Tibial artery (tissue), 4 donors: Measurements from ENCODE around the gene PURA.

Experiments used
- DNase-seq, 2 donors: peaks; one replicate each; pipeline ENCODE4 v3.0.0-alpha.2; 2019
- H3K27ac ChIP-seq, 2 donors: fragments of 200-600 bp; sonication (generic) in 1 of 2; 1 replicate in 1 of 2; 2 replicates in 1 of 2; pipeline ENCODE4 v1.5.1; 2018 to 2019; ENCODE audit warnings: mild to moderate bottlenecking in 1 of 2
- H3K27me3 ChIP-seq, 2 donors: fragments of 200-600 bp; sonication (generic) in 1 of 2; one replicate each; pipeline versions ENCODE4 v1.5.1 to v1.6.0; 2016 to 2019
- H3K36me3 ChIP-seq, 3 donors: fragments of 200-600 bp; sonication (generic) in 2 of 3; one replicate each; pipeline ENCODE4 v1.5.1; 2016 to 2019; ENCODE audit warnings: mild to moderate bottlenecking in 2 of 3
- H3K4me1 ChIP-seq, 4 donors: fragments of 200-600 bp; sonication (generic) in 2 of 4; 1 replicate in 3 of 4; 2 replicates in 1 of 4; pipeline ENCODE4 v1.5.1; 2016 to 2019
- H3K4me3 ChIP-seq, 2 donors: fragments of 200-600 bp; sonication (generic) in 1 of 2; 1 replicate in 1 of 2; 2 replicates in 1 of 2; pipeline ENCODE4 v1.5.1; 2018 to 2019; ENCODE audit warnings: mild to moderate bottlenecking in 2 of 2
- H3K9me3 ChIP-seq, 3 donors: fragments of 200-600 bp; sonication (generic) in 1 of 3; one replicate each; pipeline ENCODE4 v1.5.1; 2016 to 2019
- intact Hi-C: fragments of 100-400 bp; cut with DNase I; formaldehyde crosslinking; loops from one replicate; pipeline ENCODE4 v1.15.0; 2023; ENCODE audit warnings: low total_unique reads
- TF ChIP-seq, protein P1 (sequence below), 2 experiments: fragments of 200-600 bp in 1 of 2; fragments of 450-650 bp in 1 of 2; IDR thresholded peaks; one replicate each; pipeline ENCODE4 v1.5.1; 2017 to 2019; ENCODE audit warnings: antibody characterized with exemption in 2 of 2, mild to moderate bottlenecking in 1 of 2, moderate library complexity in 1 of 2

Gene PURA

DNA sequence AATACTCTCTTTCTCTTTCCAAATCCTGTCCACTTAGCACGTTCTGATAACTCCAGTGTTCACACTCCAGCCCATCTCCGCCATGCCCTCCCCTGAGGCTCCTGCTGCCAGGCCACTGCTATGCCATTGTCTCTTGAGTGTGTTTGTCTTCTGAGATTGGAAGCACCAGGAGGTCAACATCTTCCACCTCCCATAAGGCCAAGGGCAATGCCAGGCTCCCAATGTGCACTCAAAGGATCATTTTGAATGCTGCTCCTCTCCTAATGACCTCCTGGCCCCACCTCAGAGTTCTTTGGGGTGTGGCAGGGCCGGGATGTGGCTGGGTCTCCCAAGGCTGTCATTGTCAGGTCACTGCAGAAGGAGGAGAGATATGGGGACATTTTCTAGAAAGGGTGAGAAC is 31.3 kb downstream of the PURA start:
- H3K4me3 ChIP-seq: peak overlapping the region in 1 of 2 donors; percentile 40
- TF ChIP-seq, protein P1, sequence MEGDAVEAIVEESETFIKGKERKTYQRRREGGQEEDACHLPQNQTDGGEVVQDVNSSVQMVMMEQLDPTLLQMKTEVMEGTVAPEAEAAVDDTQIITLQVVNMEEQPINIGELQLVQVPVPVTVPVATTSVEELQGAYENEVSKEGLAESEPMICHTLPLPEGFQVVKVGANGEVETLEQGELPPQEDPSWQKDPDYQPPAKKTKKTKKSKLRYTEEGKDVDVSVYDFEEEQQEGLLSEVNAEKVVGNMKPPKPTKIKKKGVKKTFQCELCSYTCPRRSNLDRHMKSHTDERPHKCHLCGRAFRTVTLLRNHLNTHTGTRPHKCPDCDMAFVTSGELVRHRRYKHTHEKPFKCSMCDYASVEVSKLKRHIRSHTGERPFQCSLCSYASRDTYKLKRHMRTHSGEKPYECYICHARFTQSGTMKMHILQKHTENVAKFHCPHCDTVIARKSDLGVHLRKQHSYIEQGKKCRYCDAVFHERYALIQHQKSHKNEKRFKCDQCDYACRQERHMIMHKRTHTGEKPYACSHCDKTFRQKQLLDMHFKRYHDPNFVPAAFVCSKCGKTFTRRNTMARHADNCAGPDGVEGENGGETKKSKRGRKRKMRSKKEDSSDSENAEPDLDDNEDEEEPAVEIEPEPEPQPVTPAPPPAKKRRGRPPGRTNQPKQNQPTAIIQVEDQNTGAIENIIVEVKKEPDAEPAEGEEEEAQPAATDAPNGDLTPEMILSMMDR (IDR thresholded peaks at IDR 0.05): no peak
- H3K27ac ChIP-seq: no peak overlapping the region
- H3K36me3 ChIP-seq: no peaks in the 10 kb centered on the region
- H3K9me3 ChIP-seq: no peaks in the 10 kb centered on the region
- H3K27me3 ChIP-seq: no peaks in the 10 kb centered on the region
- intact Hi-C loops: no loop called here
- H3K4me1 ChIP-seq: peaks cover 0 to 38% (median 26%) of the 10 kb centered on the region in 4 donors
- no peak for DNase-seq

DNA sequence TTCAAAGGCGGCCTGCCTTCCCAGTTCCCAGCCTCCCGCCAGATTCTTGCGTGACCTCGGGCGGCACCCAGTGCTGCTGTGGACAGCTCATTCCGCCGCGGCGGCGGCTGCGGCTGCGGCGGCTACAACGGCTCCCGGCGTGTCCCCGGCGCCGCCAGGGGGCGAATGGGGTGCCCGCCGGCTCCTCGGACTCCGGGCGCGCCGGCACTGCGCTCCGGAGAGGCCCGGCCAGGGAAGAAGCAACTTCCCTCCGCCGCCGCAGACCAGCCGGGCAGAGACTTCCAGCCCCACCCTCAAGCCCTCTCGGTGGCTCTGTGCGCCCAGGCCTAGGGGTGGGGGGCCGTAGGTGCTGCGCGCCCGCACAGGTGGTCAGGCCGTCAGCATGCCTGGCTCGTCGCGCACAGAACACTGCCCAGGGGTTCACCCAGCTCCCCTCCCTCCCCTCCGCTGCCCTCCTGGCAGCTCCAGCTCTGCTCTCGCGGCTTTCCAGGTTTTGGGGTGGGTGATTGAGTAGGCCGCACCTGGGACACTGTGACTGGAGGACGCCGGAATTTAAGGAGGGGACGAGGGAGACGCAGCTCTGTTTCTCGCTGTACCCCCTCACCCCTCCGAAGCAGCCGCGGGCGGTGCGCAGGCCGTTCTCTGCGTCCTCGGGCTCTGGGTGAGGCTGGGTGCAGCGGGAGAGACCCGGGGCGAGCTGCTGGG is 32.1 kb downstream of the PURA start:
- Histone ChIP-seq H3K27ac (no peak overlapping the region), H3K27me3 (no peaks in the 10 kb centered on the region), H3K4me1 (peaks cover 0 to 31% (median 19%) of the 10 kb centered on the region in 4 donors), H3K36me3 (no peaks in the 10 kb centered on the region), H3K9me3 (no peaks in the 10 kb centered on the region), H3K4me3 (peak overlapping the region; percentile 40 to 55)
- TF ChIP-seq, protein P1 (IDR thresholded peaks at IDR 0.05): peak; percentile 80 to 83
- DNase-seq: peak; percentile 63 to 79
- intact Hi-C loops: no loop called here

DNA sequence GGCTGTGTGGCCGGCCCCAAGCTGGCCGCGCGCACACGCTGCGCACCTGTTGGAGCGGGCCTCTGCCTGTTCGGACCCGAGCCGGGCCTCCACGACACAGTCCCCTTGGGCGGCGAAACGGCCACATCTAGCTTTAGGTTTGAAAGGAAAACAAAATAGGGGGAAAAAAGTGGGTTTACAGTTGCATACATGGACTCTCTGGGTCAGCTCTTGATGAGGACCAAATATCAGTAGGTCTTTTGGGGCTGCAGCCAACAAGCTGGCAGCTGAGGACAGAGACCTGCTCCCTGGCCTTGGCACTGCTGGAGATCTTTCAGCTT is 32.6 kb downstream of the PURA start:
- Histone ChIP-seq H3K9me3 (no peaks in the 10 kb centered on the region), H3K27ac (no peak overlapping the region), H3K36me3 (no peaks in the 10 kb centered on the region), H3K27me3 (no peaks in the 10 kb centered on the region), H3K4me3 (peak overlapping the region in 1 of 2 donors; percentile 55), H3K4me1 (peaks cover 0 to 26% (median 16%) of the 10 kb centered on the region in 4 donors)
- intact Hi-C loops: no loop called here
- TF ChIP-seq, protein P1 (IDR thresholded peaks at IDR 0.05): no peak
- DNase-seq: peak in 1 of 2 donors; percentile 38

DNA sequence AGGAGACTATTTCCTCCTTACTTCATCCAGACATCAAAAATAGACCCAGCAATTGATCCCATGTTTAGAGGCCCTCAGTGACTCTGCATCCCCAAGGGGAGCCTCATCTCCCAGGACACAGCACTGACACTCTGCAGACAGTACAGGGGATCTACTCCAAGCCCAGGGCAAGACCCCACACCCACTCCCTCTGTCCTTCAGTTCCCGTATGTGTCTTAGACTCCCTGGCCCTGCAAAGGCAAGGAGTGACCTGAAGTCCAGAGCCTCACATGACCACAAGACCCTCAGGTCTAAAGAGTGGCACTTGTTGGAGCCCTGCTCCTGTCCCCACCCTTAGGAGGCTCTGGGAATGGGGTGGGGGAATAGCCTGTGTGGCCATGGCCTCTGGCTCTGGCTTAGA is 33.6 kb downstream of the PURA start:
- Histone ChIP-seq H3K4me3 (no peak overlapping the region), H3K9me3 (no peaks in the 10 kb centered on the region), H3K4me1 (peaks cover 0 to 24% (median 14%) of the 10 kb centered on the region in 4 donors), H3K27ac (no peak overlapping the region), H3K36me3 (no peaks in the 10 kb centered on the region), H3K27me3 (no peaks in the 10 kb centered on the region)
- no peak for DNase-seq
- TF ChIP-seq, protein P1 (IDR thresholded peaks at IDR 0.05): no peak
- intact Hi-C loops: no loop called here

DNA sequence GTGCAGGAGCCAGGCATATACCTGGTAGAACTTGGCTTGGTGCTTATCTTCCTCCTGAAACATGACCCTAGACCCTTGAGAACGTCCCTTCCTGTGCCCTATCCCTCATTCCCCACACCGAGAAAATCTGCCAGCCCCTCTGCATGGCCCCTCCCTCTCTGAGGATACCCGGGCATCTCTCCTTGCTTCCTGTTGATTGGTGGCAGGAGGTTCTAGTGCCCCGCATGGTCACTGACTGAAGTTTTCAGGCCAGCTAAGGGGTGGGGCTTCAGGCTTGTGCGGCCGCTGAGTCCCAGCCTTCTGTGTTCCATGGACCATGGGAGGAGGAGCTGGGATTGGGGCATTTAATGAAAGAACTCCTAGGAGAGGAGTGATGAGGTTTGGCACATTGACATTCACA is 34.6 kb downstream of the PURA start:
- no peak overlapping the region for H3K27ac ChIP-seq
- no peaks in the 10 kb centered on the region for H3K27me3 ChIP-seq
- TF ChIP-seq, protein P1 (IDR thresholded peaks at IDR 0.05): no peak
- H3K36me3 ChIP-seq: no peaks in the 10 kb centered on the region
- H3K4me1 ChIP-seq: peaks cover 0 to 28% (median 14%) of the 10 kb centered on the region in 4 donors
- intact Hi-C loops: no loop called here
- DNase-seq: peak in 1 of 2 donors; percentile 64
- H3K9me3 ChIP-seq: no peaks in the 10 kb centered on the region
- H3K4me3 ChIP-seq: no peak overlapping the region
